HG03103 (cell line): ENCODE measurements around the gene PML.

ENCODE experiments used
- ATAC-seq: cut with Tn5 transposase; IDR thresholded peaks from one replicate; pipeline ENCODE4 v1.9.1; 2021; ENCODE audit warnings: low read depth; ENCODE audit not compliant: unreplicated experiment

Gene PML

GRCh38 chr15:73994413-73994883 is at the start of gene PML:
Gene PML, plus strand, starts transcription at chr15:73994716. Its CDS starts 97 bp downstream, at chr15:73994813.
- peak; percentile 66 for ATAC-seq

DNA sequence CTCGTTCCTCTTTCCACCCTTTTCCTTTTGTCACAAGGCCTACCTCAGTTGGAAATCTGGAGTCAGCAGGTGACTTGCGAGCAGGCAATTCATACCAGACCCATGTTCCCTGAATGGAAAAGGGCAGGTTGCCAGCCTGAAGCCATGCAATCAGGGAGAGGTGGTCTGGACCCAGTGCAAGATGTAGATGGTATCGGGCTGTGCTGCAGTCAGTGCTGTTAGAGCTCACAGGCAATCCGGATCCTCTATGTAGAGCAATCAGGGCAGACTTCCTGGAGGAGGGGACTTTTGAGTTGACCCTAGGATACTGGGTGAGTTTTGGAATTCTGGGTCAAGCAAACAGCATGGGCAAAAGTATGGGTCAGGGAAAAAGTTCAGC is 49.4 kb upstream of the PML start:
- ATAC-seq, result no peak

DNA sequence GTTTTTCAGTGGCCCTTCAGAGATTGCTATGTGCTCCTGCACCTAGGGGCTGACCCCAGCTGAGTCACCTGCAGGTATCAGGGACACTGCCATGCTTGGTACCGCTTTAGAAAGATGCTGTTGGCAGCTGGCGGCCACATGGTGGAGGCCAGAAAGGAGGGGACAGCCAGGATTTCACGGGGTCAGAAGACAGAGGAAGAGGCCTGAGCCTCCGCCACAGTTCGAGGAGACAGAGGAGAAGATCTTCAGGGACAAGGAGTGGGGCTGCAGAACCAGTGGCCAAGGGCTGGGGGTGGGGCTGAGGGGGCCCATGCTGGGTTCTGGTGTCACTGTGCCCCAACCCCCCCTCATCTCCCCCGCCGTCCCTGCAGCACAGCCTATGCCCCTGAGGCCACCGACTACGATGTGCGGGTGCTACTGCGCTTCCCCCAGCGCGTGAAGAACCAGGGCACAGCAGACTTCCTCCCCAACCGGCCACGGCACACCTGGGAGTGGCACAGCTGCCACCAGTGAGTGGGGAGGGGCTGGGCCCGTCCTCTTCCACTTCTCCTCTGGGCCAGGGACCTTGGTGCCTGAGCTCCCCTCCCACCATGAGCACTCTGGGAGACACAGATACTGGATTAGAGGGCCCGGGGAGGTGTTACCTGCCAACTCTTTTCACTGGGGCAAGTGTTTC is 48.3 kb upstream of the PML start:
- no peak for ATAC-seq

- no peak for ATAC-seq
Measured at GRCh38 chr15:73946795-73947370, 47.6 kb upstream of the PML start.

- no peak for ATAC-seq
Measured at GRCh38 chr15:73947651-73948050, 46.9 kb upstream of the PML start.

GRCh38 chr15:73948396-73948795 is 46.1 kb upstream of the PML start:
- no peak for ATAC-seq

- ATAC-seq, result no peak
Measured at GRCh38 chr15:73948982-73949381, 45.5 kb upstream of the PML start.

DNA sequence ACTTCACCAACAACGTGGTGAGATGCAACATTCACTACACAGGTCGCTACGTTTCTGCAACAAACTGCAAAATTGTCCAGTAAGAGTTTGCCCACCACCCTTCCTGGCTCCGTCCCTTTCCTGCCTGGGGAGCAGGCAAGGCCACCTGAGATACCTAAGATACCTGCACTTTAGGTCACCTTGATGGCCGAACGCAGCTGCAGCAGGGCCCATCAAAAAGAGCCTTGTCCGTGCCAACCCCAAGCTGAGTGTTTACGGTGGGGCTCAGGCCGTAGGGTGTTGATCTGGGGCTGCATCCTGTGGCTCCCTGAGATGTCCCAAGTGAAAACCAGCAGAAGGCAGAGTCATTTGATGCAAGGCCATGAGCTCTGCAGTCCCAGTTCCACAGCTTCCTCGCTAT is 45.0 kb upstream of the PML start:
- ATAC-seq, result no peak

DNA sequence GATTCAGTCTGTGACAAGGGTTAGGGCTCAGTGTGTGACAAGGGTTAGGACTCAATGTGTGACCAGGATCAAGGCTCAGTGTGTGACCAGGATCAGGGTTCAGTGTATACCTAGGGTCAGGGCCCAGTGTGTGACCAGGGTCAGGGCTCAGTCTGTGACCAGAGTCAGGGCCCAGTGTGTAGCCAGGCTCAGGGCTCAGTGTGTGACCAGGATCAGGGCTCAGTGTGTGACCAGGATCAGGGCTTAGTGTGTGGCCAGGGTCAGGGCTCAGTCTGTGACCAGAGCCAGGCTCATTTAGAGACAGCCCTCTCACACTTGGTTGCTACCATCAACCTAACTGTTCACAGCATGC is 44.1 kb upstream of the PML start:
- no peak for ATAC-seq

DNA sequence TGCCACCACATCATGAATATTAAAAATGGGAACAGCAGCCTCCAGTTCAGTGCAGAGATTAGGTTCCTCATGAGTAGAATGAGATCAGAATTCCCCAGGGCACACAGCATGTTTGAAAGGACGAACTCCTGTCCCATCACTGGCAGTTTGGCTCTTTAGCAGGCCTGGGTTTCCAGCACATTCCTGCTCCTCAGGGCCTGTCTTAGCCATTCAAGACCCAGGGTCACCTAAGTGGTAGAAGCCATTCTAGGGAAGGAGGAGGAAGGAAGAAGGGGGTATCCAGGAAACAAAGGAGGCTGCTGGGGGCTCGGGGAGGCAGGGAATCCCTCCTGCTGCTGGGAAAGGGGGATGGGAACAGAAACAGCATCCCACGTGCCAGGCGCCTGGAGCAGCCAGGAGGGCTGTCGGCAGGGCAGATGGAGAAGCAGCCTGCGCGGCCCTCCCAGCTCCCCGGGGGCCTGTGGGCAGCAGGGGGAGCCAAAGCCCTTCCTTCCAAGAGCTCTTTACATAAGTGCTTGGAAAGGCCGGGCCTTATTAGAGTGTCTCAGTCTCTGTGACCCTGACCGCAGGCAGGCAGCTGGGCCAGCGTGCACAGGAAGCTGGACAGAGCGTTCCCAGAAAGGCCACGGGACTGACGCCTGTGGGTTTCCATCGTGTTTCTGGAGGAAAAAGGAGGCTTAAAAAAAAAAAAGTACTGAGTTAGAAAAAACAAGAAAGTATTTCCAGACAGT is 43.5 kb upstream of the PML start:
- ATAC-seq, result no peak

GRCh38 chr15:73951601-73952000 is 42.9 kb upstream of the PML start:
- ATAC-seq, result no peak

DNA sequence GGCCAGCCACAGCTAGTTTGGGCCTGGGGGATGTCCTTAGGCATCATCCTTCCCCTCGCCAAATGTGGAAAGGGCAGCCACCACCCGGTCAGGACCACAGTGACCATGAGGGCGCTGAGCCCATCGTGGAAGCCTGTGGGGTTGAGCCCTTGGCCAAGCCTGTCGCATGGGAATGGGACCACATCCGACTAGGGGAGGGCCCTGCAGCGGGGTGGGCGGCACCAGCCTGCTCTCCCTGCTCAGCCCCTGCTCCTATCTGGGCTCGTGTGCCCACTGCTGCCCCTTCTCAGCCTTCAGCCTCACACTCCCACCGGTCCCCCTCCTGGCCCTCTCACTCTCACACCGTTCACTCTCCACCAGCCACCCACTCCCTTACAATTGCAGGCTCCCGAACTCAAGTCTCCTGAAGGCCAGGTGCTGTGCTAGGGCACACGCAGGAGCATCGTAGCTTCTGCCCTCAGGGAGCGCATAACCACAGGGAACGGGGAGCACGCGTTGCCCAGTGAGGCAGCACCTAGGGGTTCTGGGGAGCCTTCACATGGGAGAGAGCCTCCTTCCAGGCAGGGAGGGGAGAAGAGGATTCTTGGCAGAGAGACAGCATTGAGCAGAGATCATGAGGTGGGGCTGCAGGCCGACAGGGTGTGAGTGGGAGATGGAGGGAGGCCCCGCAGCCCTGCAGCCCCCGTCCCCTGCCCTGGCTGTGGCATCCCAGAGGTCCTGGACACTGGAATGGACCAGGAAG is 42.2 kb upstream of the PML start:
- ATAC-seq, result no peak

GRCh38 chr15:73952913-73953750 is 41.4 kb upstream of the PML start:
- ATAC-seq, result no peak

GRCh38 chr15:73954188-73955145 is 40.0 kb upstream of the PML start:
- no peak for ATAC-seq

DNA sequence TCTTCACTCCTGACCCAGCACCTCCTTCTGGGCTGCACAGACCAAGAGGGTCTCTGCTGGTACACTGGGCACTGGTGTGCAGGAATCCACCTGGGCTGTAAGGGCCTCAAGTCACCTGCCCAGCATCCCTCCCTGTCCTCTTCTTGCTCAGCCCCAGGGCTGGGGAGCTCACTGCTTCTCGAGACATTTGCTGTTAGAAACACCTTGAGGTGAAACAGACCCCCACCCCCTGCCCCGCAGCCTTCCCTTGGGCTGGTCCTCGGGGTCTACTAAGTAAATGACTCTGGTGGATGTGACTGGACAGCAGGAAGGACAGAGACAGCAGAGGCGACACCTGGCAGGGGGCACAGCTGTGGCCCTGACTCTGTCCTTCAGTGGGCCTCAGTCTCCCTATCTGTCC is 39.2 kb upstream of the PML start:
- ATAC-seq, result no peak

DNA sequence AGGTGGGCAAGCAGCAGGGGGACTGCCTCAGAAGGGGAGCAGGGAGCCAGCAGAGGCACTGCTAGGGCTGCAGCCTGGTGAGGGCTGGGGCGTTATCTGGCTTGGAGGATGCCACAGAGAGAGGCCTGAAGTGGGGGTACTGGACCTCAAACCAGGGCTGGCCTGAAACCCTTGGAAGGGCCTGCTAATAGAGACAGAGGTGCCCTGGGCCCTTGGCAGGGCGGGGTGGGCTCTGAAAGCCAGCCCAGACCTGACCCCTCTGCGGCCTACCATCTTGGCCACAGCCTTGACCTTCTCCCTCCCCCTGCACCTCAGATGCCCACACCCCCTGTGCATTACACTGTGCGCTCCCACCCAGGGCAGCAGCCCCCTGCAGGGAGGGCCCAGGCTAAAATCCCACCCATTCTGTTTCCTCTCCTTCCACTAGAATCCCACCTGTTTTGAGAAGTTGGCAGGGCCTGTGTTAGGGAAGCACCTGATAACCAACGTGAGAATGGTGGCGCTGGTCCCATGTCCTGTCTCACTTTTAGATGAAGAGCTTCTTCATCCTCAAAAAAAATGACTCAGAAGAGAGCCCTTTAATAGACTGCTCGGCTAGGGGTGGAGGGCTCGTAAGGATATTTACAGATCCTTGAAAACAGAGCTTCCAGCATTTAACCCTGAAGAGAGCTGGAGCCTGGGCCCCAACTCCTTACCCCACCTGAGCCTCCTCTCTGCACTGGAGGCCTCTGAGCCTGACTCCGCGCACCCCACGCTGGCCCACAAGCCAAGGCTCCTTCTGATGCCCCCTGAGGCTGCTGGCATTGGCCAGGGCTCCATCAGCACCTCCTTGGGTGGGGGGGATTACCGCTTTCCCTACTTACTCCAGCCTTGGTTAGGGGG is 38.4 kb upstream of the PML start:
- ATAC-seq, result no peak

DNA sequence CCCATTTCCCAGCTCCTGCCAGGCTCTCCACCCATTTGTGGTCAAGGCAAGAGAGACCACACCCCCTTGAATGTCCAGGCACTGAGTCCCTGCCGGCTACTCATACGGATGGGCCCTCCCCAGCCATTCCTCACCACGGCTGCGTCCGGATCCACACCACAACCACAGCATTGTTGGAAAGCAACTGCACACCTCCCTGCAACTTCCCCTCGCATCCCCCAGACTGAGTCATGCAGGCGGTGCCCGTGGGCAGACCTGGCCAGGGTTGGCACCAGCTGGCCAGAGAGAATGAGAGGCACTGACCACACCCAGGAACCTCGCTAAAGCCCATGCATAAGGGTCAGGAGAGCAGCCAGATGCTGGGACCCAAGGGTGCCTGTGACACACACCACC is 37.8 kb upstream of the PML start:
- ATAC-seq, result no peak

GRCh38 chr15:73957276-73957675 is 37.2 kb upstream of the PML start:
- ATAC-seq, result no peak
